ENCODE results near the gene RNF149.
"Not testable (repeated sequence)": the region's sequence is repeated elsewhere in the genome, so short reads cannot be mapped to it uniquely, and the experiment has no call there.

The RNF149 gene

DNA sequence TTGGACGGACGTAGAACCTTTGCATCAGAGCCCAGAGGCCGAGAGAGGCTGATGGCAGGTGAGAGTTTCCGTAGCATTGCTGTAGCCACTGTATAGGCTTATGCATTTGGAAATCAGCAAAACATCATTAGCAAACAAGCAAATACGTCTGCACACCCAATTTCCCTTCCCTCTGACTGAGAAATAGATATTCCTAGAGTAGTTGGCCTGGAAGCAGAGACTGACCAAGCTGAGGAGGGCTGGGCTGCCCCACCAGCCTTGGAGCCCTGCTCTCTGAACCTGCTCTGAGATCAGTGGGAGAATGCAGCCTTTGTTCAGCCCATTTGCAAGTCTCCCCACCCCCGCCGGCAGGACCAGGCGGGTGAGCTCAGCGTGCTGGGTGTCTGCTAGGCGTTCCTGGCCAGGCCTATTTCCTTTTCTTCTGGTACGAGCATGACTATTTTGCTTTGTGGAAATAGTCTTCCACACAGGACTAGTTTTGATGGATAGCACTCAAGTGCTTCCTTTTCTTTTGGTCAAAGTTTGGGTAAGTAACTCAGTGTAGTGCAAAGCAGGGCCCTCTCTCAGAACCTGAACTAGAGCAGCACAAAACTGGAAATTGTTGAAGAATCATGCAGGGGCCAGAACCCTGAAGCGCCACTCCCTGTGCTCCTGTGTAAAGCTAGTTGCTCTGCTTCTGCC, 21.9 kb upstream of the RNF149 start:
- no peak for DNase-seq (ENCODE audit: low read depth)

DNA sequence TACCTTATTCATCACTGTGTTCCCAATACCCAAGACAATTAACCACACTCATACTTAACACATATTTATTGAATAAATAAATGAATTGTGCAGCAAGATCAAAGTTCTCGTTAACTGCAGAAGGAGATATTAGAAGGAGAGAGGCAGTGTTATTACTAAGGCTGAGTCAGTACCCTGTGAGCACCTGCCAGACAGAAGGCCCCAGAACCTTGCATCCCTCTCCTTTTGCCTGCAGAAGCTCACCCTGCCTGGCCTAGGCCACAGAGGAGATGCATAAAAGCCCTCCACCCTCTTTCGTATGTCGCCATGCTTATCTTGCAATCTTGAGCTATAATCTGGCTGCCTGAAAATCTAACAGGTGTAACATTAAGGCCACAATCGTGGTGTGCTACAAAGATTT, 20.5 kb upstream of the RNF149 start:
- no peak for DNase-seq (ENCODE audit: low read depth)

GRCh38 chr2:101328474-101329007, 20.0 kb upstream of the RNF149 start:
- no peak for DNase-seq (ENCODE audit: low read depth)

GRCh38 chr2:101327863-101328394, 19.4 kb upstream of the RNF149 start:
- DNase-seq (ENCODE audit: low read depth) = no peak

- no peak for DNase-seq (ENCODE audit: low read depth)
These were observed 16.9 kb upstream of the RNF149 start for GRCh38 chr2:101325425-101325824.

- DNase-seq (ENCODE audit: low read depth) = not testable (repeated sequence)
These were observed 8.1 kb upstream of the RNF149 start for GRCh38 chr2:101316568-101316967.

DNA sequence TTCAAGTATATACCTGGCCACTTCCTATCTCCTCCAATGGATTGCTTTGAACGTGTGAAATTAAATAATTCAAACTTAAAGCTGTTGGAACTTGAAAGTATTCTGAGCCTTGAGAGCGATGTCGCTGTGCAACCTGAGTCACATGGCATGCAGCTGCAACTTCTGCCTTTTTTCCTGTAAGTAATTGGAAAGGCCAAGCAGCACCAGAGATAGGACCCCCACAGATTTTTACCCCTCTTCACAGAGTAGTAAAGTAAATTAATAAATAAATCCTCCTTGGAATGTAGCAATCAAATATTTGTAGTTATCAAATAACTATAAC, 3.2 kb upstream of the RNF149 start:
- no peak for DNase-seq (ENCODE audit: low read depth)

DNA sequence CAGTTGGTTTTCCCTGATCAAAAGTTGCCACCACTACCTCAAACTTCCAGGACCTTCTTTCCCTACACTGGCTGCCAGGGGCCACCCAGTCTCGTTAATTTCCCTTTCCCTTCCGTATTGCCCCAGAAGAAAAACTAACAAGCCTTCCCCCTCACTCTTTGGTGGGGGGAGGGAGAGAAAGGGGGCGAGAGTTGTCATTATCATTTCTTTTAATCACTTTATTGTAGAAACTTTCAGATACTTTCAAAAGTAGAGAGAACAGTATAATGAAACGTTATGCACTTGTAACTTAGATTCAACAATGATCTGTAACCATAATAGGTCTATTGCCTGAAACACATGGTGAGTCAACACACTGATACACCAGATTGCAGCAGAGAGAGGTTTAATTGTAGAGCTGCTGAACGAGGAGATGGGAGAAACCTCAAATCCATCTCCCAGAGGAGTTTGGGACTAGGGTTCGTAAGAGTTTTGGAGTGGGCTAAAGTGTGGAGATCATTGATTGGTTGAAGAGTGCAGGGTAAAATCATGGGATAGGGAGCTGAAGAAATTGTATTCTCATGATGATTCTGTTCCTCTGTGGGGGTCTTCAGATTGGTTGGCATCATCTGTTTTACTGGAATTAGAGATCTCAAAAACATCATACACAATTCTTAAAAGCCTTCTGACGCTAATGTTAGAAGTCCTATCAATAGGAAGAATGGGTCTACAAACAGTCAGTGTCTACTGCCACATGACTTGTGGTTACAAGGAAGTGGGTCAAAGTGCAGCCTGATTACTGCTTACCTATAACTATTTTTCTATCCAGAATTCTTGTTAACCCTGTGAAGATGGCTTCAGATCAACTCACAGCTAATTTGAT, 2.6 kb upstream of the RNF149 start:
- DNase-seq (ENCODE audit: low read depth) = no peak

DNA sequence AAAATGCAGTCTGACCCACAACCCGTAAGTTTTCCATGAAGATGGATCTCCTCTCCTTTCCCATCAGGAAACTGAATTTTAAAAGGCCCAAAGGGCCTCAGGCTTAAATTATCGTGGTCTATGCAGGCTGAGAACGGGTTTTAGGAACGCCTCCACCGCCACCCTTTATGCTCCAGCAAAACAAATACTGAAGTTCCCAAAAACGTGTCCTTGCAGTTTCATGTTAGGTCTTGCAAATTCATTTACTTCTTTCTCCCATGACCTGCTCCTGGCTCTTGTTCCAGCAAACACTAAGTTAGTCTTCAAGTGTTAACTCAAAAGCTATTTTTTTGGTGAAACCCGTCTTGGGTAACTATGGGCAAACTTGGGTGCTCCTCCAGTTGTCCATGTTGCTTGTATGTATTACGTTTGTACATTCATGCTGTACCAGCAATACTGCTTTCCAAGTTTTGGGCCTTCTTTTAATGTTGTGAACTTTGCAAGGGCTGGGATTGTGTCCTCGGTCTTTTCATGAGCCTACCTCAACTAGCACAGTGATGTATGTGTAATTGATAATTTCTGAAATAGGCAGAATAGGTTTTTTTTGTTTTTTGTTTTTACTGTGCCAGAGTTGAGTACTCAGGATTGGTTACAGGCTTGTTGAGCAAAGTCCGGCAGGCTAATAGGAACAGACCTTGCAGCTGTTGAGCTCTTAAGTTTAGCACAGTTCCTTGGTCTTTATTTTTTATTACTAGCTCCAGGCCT, 1.8 kb upstream of the RNF149 start:
- no peak for DNase-seq (ENCODE audit: low read depth)

GRCh38 chr2:101307950-101308431, 510 bp downstream of the RNF149 start:
- no peak for DNase-seq (ENCODE audit: low read depth)

DNA sequence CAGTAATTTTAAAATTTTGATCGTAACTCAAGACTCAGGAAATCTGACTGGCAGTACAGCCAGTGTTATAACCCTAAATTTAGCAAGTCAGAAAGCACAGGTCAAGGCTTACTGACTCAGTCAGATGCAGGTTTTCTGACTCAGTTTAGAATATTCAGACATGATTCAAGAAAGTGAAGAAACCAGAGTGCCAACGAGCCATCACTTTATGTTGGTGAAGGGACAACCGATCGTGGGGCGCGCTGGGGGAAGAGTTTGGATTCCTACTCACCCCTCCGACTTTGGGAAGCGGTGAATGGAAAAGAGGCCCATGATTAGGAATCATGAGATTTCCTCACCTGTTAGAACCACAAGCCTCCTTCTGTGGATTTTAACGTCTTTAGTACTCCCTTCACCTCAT, 998 bp downstream of the RNF149 start:
- DNase-seq (ENCODE audit: low read depth) = no peak

DNA sequence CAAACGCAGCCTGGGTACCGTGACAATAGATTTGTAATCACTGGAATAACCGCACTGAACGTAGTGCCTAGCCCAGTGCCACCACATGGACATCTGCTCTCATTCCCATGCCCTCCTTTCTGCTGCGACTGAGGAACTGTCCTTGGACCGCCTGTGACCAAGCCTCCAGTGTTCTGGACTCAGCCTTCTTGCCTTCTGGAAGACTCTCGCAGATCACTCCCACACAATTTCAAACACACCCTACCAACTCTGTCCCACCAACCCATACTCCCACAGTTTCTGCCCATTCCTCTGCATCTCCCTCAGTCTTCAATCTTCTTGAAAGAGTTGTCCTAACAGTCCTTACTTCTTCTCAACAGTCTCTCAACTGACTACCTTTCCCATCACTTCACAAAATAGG, 2.1 kb downstream of the RNF149 start:
- no peak for DNase-seq (ENCODE audit: low read depth)

GRCh38 chr2:101305492-101306078, 2.9 kb downstream of the RNF149 start:
- no peak for DNase-seq (ENCODE audit: low read depth)

DNA sequence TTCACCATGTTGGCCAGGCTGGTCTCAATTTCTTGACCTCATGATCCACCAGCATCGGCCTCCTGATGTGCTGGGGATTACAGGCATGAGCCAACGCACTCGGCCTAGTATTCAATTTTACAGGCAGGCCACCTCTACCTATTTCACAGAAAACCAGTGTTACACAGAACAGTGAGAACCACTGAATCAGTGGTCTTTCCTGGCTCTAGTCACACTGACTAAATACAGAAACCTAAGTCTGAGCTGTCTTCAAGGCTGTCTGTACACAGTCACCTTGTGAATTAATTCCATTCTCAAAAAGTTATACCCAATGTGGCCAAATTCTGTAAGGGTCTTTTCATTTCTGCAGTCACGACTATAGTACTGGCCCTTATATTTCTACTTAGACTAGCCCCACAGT, 3.5 kb downstream of the RNF149 start:
- no peak for DNase-seq (ENCODE audit: low read depth)

DNA sequence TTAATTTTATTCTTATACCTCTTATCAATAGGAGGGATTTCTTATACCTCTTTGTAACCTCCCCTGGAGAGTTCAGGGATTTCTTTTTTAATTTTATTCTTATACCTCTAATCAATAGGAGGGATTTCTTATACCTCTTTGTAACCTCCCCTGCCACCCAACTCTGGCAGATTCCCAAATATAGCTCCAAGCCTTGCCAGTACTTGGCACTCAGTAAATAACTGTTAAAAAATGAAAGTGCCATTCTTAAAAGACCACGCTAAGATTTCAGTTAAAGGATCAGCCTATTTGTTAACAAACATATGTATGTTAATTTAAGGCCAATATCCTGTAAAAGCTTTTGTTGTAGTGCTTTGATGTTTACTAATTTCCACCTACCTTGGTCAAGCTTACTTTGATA, 4.8 kb downstream of the RNF149 start:
- DNase-seq (ENCODE audit: low read depth) = no peak

DNA sequence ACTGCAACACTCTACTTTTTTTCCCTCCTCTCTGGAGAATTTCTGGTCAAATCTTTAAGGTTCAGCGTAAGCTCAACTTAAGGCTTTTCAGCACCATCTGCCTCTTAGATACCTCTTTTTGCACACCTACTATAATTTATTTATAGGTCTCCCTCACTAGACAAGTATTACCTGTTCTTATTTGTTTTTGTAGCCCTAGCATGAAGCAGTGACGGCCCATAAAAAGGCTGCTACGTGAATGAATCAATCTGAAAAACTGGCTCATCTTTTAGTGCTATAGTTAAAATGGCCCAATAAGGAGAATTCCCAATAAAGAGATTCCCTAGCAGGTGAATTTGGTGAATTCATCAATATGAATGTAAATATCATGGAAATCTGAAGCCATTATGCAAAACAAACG, 6.5 kb downstream of the RNF149 start:
- no peak for DNase-seq (ENCODE audit: low read depth)

DNA sequence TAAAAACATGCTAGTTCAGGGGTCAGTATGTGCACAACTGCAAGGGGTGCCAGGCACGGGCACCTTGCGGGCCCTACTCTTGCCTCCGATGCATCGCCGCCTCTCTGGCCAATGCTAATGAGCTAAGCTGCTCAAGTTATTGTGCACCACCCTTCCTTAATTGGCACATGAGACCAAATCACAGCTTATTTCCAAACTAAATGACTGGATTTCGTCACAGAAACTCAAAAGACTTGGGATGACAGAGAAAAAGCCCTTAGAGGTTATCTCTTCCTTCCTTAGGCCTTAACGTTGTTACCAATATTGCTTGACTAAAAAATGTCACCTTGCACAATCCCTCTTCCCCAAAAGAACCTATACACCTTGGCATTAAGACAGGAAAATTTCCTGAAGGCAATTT, 7.7 kb downstream of the RNF149 start:
- DNase-seq (ENCODE audit: low read depth) = no peak

GRCh38 chr2:101300164-101300563, 8.3 kb downstream of the RNF149 start:
- DNase-seq (ENCODE audit: low read depth) = no peak

DNA sequence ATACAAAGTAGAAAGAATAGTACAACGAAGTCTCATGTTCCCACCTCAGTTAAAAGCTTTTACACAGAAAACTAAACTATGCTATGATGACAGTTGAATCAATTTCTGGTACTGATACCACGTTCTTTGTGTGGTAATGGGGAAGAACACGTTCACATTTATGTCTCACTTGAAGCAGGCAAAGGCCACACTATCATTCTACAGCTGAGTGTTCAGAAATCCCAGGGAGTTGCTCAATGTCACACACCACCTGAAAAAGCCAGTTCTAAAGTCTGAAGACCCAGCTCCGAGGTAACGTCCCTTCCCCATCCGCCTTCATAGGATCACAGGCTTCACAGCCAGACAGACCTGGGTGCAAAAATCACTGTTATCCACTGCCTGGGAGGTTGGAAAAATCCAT, 8.9 kb downstream of the RNF149 start:
- no peak for DNase-seq (ENCODE audit: low read depth)

- no peak for DNase-seq (ENCODE audit: low read depth)
These were observed 11.1 kb downstream of the RNF149 start for GRCh38 chr2:101297383-101297782.

DNA sequence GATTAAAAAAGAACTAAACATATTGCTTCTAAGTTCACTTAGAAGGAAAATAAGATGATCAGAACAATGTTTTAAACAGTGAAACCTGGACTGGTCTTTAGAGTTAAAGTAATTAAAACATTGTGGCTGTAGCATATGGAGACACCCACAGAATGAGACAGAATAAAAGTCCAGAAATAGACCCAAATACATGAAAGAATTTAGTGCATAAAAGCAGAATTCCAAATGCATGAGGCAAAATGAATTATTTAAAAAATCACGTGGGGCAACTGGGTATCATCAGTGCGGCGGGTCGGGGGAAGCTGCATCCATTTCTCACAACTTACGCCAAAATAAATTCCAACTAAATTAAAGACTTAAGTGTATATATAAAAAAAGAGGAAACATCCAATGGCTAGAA, 12.1 kb downstream of the RNF149 start:
- DNase-seq (ENCODE audit: low read depth) = no peak

DNA sequence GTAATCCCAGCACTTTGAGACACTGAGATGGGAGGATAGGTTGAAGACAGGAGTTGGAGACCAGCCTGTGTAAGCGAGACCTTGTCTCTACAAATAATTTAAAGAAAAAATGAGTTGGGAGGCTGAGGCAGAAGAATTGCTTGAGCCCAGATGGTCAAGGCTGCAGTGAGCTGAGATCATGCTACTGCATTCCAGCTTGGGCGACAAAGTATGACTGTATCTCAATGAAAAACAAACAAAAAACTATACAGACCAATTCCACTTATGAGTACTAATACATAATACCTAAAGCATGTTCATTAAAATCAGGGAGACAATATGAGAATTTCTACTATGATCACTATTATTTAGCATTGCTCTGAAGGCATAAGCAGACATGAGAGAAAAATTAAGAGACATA, 12.6 kb downstream of the RNF149 start:
- DNase-seq (ENCODE audit: low read depth) = no peak
